ENCODE results near the gene C3orf18. TPM values are rescaled to one million over a fixed set of nuclear protein-coding genes. Genes with fewer than 3 reads are reported as not detected.

Gene C3orf18
- total RNA-seq, 2 experiments from 2014 or later: 37.9 to 41.3 TPM

DNA sequence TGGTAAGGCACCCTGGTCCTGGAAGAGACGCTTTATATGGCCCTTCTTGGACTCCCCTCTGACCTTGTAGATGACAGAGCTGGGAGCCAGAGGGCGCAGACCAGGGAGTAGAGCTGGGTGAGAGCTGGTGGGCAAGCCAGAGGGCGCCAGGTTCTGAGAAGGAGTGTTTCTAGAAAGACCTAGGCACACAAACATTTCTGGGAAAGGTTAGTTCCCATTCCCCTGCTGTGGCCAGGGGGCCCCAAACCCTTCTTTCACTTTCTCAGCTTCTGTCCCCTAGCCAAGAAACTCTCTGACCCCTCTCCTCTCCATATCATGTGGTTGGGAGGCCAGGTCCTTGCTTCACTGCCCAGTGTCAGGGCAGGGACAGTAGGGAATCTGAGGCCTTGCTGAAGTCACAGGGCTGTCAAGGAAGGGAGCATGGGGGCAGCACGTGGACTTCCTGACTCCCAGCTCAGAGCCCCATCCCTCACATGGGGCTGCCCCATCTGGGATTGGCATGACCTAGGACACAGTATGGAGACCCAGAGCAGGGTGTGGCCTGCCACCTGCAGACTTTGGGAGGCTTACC lies 5.3 kb upstream of the C3orf18 start:
- ChIA-PET POLR2A (interaction anchor here (0.9 to 18.9 kb wide), 10 partner anchors 10 to 234 kb away, joined by 3 to 2276 read pairs (median 9); partner anchors contain the start of genes CISH, CYB561D2, DOCK3 and MAPKAPK3), CTCF (interaction anchor here (0.8 to 14.6 kb wide), 11 partner anchors 10 to 235 kb away, joined by 3 to 769 read pairs (median 6); partner anchors contain the start of genes CISH and MAPKAPK3)
- Mint-ChIP-seq H3K27ac (peak overlapping the region; percentile 93), H3K4me1 (ENCODE audit: low read depth) (peaks cover 66% of the 10 kb centered on the region), H3K9me3 (no peaks in the 10 kb centered on the region), H3K36me3 (ENCODE audit: low read depth) (peaks cover 85% of the 10 kb centered on the region), H3K4me3 (peak overlapping the region; percentile 91), H3K27me3 (peaks cover 2% of the 10 kb centered on the region)
- ATAC-seq: peak; percentile 11
- TF ChIP-seq, protein P1, sequence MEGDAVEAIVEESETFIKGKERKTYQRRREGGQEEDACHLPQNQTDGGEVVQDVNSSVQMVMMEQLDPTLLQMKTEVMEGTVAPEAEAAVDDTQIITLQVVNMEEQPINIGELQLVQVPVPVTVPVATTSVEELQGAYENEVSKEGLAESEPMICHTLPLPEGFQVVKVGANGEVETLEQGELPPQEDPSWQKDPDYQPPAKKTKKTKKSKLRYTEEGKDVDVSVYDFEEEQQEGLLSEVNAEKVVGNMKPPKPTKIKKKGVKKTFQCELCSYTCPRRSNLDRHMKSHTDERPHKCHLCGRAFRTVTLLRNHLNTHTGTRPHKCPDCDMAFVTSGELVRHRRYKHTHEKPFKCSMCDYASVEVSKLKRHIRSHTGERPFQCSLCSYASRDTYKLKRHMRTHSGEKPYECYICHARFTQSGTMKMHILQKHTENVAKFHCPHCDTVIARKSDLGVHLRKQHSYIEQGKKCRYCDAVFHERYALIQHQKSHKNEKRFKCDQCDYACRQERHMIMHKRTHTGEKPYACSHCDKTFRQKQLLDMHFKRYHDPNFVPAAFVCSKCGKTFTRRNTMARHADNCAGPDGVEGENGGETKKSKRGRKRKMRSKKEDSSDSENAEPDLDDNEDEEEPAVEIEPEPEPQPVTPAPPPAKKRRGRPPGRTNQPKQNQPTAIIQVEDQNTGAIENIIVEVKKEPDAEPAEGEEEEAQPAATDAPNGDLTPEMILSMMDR (IDR thresholded peaks at IDR 0.05): no peak
- DNase-seq: peak; percentile 85
- intact Hi-C loops (cut with micrococcal nuclease): loop anchor here (1.0 to 2.0 kb wide), 3 partner anchors 17 to 40 kb away; no protein-coding TSS in a partner anchor

DNA sequence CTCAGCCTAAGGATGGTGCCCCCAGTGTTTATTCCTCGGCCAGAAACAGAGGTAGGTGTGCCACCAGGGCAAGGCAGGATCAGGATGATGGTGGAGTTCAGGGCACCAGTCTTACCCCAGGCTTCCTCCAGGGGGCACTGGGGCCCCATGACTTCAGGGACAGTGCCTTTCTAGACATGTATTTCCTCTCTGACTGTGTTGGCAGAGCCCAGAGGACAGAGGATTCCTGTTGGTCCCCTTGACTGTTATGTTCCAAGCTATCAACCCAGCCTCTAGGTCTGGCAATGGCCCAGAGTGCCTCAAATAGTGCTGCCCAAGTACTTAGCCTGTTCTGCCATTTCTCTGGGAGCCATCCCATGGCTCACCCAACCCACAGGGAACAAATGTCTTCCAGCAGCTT lies 4.6 kb upstream of the C3orf18 start:
- TF ChIP-seq, protein P1 (IDR thresholded peaks at IDR 0.05): peak; percentile 77
- Mint-ChIP-seq H3K4me3 (peak overlapping the region; percentile 91), H3K4me1 (ENCODE audit: low read depth) (peaks cover 59% of the 10 kb centered on the region), H3K9me3 (no peaks in the 10 kb centered on the region), H3K27me3 (peaks cover 2% of the 10 kb centered on the region), H3K36me3 (ENCODE audit: low read depth) (peaks cover 80% of the 10 kb centered on the region), H3K27ac (peak overlapping the region; percentile 93)
- ATAC-seq (peak; percentile 28), DNase-seq (peak; percentile 90)
- ChIA-PET CTCF (interaction anchor here (0.8 to 14.6 kb wide), 10 partner anchors 10 to 234 kb away, joined by 3 to 769 read pairs (median 6); partner anchors contain the start of genes CISH and MAPKAPK3), POLR2A (interaction anchor here (1.0 to 18.9 kb wide), 9 partner anchors 10 to 233 kb away, joined by 3 to 2276 read pairs (median 11); partner anchors contain the start of genes CISH, CYB561D2, DOCK3 and MAPKAPK3)
- intact Hi-C loops (cut with micrococcal nuclease): loop anchor here (1.0 to 2.0 kb wide), 2 partner anchors 29 to 41 kb away; no protein-coding TSS in a partner anchor

DNA sequence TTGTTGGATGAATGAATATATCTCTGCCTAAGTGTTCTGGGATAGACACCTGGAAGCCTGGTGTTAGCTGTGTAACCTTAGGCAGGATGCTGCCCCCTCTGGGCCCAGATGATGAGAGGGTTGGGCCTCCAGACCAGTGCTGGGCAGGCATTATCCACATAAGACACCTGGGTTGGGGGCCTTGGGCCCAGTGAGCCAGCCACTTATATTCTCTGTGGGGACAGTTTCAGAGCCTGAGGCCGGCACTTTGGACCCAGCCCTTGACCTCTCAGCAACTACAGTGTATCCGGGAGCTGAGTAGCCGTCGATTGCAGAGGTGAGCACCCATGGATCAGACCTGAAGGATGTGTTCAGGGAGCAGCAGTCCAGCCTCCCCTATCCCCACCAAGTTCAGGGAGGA lies 3.9 kb upstream of the C3orf18 start:
- Mint-ChIP-seq H3K9me3 (no peaks in the 10 kb centered on the region), H3K4me3 (peak overlapping the region; percentile 91), H3K36me3 (ENCODE audit: low read depth) (peaks cover 74% of the 10 kb centered on the region), H3K27ac (peak overlapping the region; percentile 93), H3K27me3 (peaks cover 2% of the 10 kb centered on the region), H3K4me1 (ENCODE audit: low read depth) (peaks cover 59% of the 10 kb centered on the region)
- no peak for ATAC-seq
- CTCF ChIA-PET: interaction anchor here (1.7 to 14.6 kb wide), 4 partner anchors 18 to 81 kb away, joined by 7 to 769 read pairs (median 148); partner anchors contain the start of genes CISH and MAPKAPK3
- intact Hi-C loops (cut with micrococcal nuclease): no loop called here
- POLR2A ChIA-PET: interaction anchor here (1.2 to 18.9 kb wide), 7 partner anchors 11 to 232 kb away, joined by 4 to 2276 read pairs (median 61); partner anchors contain the start of genes CISH, DOCK3, MAPKAPK3 and RASSF1
- TF ChIP-seq, protein P1 (IDR thresholded peaks at IDR 0.05): no peak
- DNase-seq: peak; percentile 43

DNA sequence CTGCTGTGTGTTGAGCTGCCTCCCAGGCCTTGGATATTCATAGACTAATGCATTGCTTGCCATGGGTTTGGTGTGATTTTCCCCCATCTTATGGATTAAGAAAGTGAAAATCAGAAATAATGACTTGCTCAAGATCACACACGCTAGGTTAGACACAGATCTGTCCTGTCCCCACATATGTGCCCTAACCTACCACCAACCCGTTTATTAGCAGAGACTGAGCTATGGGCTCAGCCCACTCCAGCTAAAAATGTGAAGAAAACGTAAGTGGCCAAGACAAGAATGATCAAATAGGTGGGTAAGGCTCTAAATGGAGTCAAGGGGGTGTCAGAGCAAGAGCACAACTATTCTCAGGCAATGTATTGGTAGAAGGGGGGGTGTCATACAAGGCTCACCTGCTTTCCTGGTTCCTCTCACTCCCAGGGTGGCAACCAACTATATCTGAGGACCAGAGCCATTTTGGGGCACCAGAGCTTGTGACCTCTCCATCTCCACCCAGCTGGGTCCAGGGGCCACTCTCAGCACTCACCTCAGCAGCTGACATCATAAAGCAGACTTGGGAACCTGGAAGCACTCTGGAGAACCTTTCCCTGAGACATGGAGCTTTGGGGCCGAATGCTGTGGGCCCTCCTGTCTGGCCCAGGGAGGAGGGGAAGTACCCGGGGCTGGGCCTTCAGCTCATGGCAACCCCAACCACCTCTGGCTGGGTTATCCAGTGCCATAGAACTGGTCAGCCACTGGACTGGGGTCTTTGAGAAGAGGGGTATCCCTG lies 3.1 kb upstream of the C3orf18 start:
- ChIA-PET POLR2A (interaction anchor here (0.8 to 18.9 kb wide), 14 partner anchors 8 to 232 kb away, joined by 3 to 2276 read pairs (median 7); partner anchors contain the start of genes CISH, MAPKAPK3, RASSF1 and ZMYND10), CTCF (interaction anchor here (0.8 to 14.6 kb wide), 6 partner anchors 19 to 82 kb away, joined by 3 to 769 read pairs (median 22); partner anchors contain the start of genes CISH and MAPKAPK3)
- Mint-ChIP-seq H3K27me3 (peaks cover 2% of the 10 kb centered on the region), H3K9me3 (no peaks in the 10 kb centered on the region), H3K4me3 (peak overlapping the region; percentile 91), H3K36me3 (ENCODE audit: low read depth) (peaks cover 67% of the 10 kb centered on the region), H3K27ac (peak overlapping the region; percentile 93), H3K4me1 (ENCODE audit: low read depth) (peaks cover 57% of the 10 kb centered on the region)
- DNase-seq: peak; percentile 30
- ATAC-seq: no peak
- TF ChIP-seq, protein P1 (IDR thresholded peaks at IDR 0.05): no peak
- intact Hi-C loops (cut with micrococcal nuclease): no loop called here

Data from activated CD8-positive, alpha-beta T cell treated with anti-CD3 and anti-CD28 coated beads for 36 hours (primary cell).